GM06990 (cell line): ENCODE data around the gene CRIP3.

ENCODE experiments used
- DNase-seq: peaks from one replicate; pipeline ENCODE4 v3.0.0-alpha.2; 2011; ENCODE audit not compliant: insufficient read length; ENCODE audit errors: extremely low read depth
- H3K27me3 ChIP-seq: replicated peaks from 2 replicates; pipeline ENCODE4 v1.6.0; 2011; ENCODE audit warnings: low read length; ENCODE audit not compliant: control insufficient read depth, insufficient read depth
- H3K36me3 ChIP-seq: 2 replicates; pipeline ENCODE4 v1.5.1; 2011; ENCODE audit warnings: low read length; ENCODE audit not compliant: control insufficient read depth, insufficient read depth
- H3K4me3 ChIP-seq: replicated peaks from 2 replicates; pipeline ENCODE4 v1.5.1; 2011; ENCODE audit warnings: low read depth, mild to moderate bottlenecking, control low read depth, low read length
- CTCF ChIP-seq: IDR thresholded peaks from 2 replicates; pipeline ENCODE4 v1.5.1; 2011; ENCODE audit warnings: low read length, control low read depth, mild to moderate bottlenecking, inconsistent platforms; ENCODE audit not compliant: insufficient read depth, poor library complexity, severe bottlenecking

Gene CRIP3

GRCh38 chr6:43339168-43339567 lies 30.5 kb upstream of the CRIP3 start:
- Histone ChIP-seq H3K36me3 (peaks cover 14% of the 10 kb centered on the region), H3K4me3 (no peak overlapping the region), H3K27me3 (no peaks in the 10 kb centered on the region)
- TF ChIP-seq CTCF = no peak
- DNase-seq = peak; percentile 31

GRCh38 chr6:43338243-43338642 lies 29.6 kb upstream of the CRIP3 start:
- no peak for TF ChIP-seq CTCF
- H3K27me3 ChIP-seq = no peaks in the 10 kb centered on the region
- peaks cover 14% of the 10 kb centered on the region for H3K36me3 ChIP-seq
- no peak overlapping the region for H3K4me3 ChIP-seq
- peak; percentile 44 for DNase-seq

GRCh38 chr6:43336382-43336781 lies 27.8 kb upstream of the CRIP3 start:
- Histone ChIP-seq H3K27me3 (no peaks in the 10 kb centered on the region), H3K36me3 (peaks cover 8% of the 10 kb centered on the region), H3K4me3 (no peak overlapping the region)
- no peak for DNase-seq
- TF ChIP-seq CTCF = no peak

GRCh38 chr6:43335469-43335868 lies 26.8 kb upstream of the CRIP3 start:
- H3K36me3 ChIP-seq = peaks cover 8% of the 10 kb centered on the region
- DNase-seq = no peak
- H3K4me3 ChIP-seq = no peak overlapping the region
- TF ChIP-seq CTCF = no peak
- H3K27me3 ChIP-seq = no peaks in the 10 kb centered on the region

- H3K27me3 ChIP-seq = no peaks in the 10 kb centered on the region
- TF ChIP-seq CTCF = peak; percentile 31
- no peak overlapping the region for H3K4me3 ChIP-seq
- no peak for DNase-seq
- H3K36me3 ChIP-seq = peaks cover 3% of the 10 kb centered on the region
Measured at GRCh38 chr6:43334466-43335095, 26.0 kb upstream of the CRIP3 start.

- DNase-seq = no peak
- TF ChIP-seq CTCF = no peak
- H3K4me3 ChIP-seq = no peak overlapping the region
- no peaks in the 10 kb centered on the region for H3K27me3 ChIP-seq
- peaks cover 2% of the 10 kb centered on the region for H3K36me3 ChIP-seq
Measured at GRCh38 chr6:43331891-43332290, 23.3 kb upstream of the CRIP3 start.
